GM23338 (cell line): Measurements from ENCODE around the gene TNNI2. TPM values are rescaled to one million over a fixed set of nuclear protein-coding genes. Genes with fewer than 3 reads are reported as not detected.

Experiments
- ATAC-seq: fragments of 200-7000 bp; cut with Tn5 transposase; 3 replicates; pipeline ENCODE4 v1.9.1; 2020
- DNase-seq: peaks from one replicate; pipeline ENCODE4 v3.0.0-alpha.2; 2015; ENCODE audit warnings: low spot score
- H2AFZ ChIP-seq: fragments of 200-600 bp; sonication (generic); 2 replicates; pipeline ENCODE4 v1.8.0; 2016; ENCODE audit warnings: antibody characterized with exemption, mild to moderate bottlenecking, moderate library complexity
- H3F3A ChIP-seq: fragments of 200-600 bp; sonication (generic); replicated peaks from 2 replicates; pipeline ENCODE4 v1.8.0; 2017; ENCODE audit warnings: antibody characterized with exemption, mixed run types, low read depth
- H3K27ac ChIP-seq: fragments of 200-600 bp; sonication (generic); 2 replicates; pipeline ENCODE4 v1.6.1; 2016; ENCODE audit warnings: low read depth
- H3K27me3 ChIP-seq: fragments of 200-600 bp; sonication (generic); 2 replicates; pipeline ENCODE4 v1.8.0; 2016; ENCODE audit warnings: mild to moderate bottlenecking, mixed run types, moderate library complexity; ENCODE audit not compliant: insufficient read depth
- H3K36me3 ChIP-seq: fragments of 200-600 bp; sonication (generic); 2 replicates; pipeline ENCODE4 v1.8.0; 2016; ENCODE audit warnings: mild to moderate bottlenecking; ENCODE audit not compliant: insufficient read depth
- H3K4me1 ChIP-seq: fragments of 200-600 bp; sonication (generic); 2 replicates; pipeline ENCODE4 v1.8.0; 2016; ENCODE audit warnings: mild to moderate bottlenecking, moderate library complexity; ENCODE audit not compliant: insufficient read depth
- H3K4me2 ChIP-seq: fragments of 200-600 bp; sonication (generic); 2 replicates; pipeline ENCODE4 v1.7.1; 2017; ENCODE audit warnings: mixed run types
- H3K4me3 ChIP-seq: fragments of 200-600 bp; sonication (generic); 2 replicates; pipeline ENCODE4 v1.6.1; 2016; ENCODE audit warnings: mixed run types
- H3K79me2 ChIP-seq: fragments of 200-600 bp; sonication (generic); replicated peaks from 2 replicates; pipeline ENCODE4 v1.8.0; 2017; ENCODE audit warnings: mild to moderate bottlenecking; ENCODE audit not compliant: insufficient read depth
- H3K9me2 ChIP-seq: fragments of 200-600 bp; sonication (generic); 2 replicates; pipeline ENCODE4 v1.8.0; 2017; ENCODE audit not compliant: insufficient read depth
- H4K20me1 ChIP-seq: fragments of 200-600 bp; sonication (generic); replicated peaks from 2 replicates; pipeline ENCODE4 v1.8.0; 2017; ENCODE audit warnings: mild to moderate bottlenecking; ENCODE audit not compliant: insufficient read depth
- H3K27ac Mint-ChIP-seq: 2 replicates; pipeline ENCODE4 v1.8.0; 2020; ENCODE audit warnings: inconsistent platforms, mild to moderate bottlenecking, moderate library complexity, mixed read lengths
- H3K27me3 Mint-ChIP-seq: 3 replicates; pipeline ENCODE4 v1.8.0; 2022; ENCODE audit warnings: low read depth, mild to moderate bottlenecking, moderate library complexity, mixed read lengths, inconsistent platforms; ENCODE audit not compliant: insufficient read depth, poor library complexity
- H3K36me3 Mint-ChIP-seq: 3 replicates; pipeline ENCODE4 v1.8.0; 2021; ENCODE audit warnings: low read depth, mild to moderate bottlenecking, inconsistent platforms, moderate library complexity, mixed read lengths
- H3K4me1 Mint-ChIP-seq: 3 replicates; pipeline ENCODE4 v1.8.0; 2020; ENCODE audit warnings: mild to moderate bottlenecking, inconsistent platforms, mixed read lengths
- H3K4me3 Mint-ChIP-seq: 3 replicates; pipeline ENCODE4 v1.8.0; 2021; ENCODE audit warnings: moderate library complexity, mild to moderate bottlenecking, inconsistent platforms, mixed read lengths
- H3K9me3 Mint-ChIP-seq: 3 replicates; pipeline ENCODE4 v1.8.0; 2020; ENCODE audit warnings: moderate library complexity, mild to moderate bottlenecking, inconsistent platforms, mixed read lengths
- ETS1 ChIP-seq: IDR thresholded peaks from 2 replicates; pipeline ENCODE4 v1.6.1; 2016; ENCODE audit warnings: antibody characterized with exemption
- ZNF462 ChIP-seq: fragments of 250-450 bp; sonication (Bioruptor Pico); IDR thresholded peaks from 2 replicates; pipeline ENCODE4 v1.5.0; 2020; ENCODE audit warnings: mild to moderate bottlenecking, moderate library complexity
- polyA plus RNA-seq: library from polyadenylated mRNA; unstranded; fragments of >200 nt; fragmentation: Nextera tagmentation; extraction: Ambion mirVana; gene quantifications from 2 replicates; pipeline ENCODE4 v1.2.1, GENCODE V29; 2016
- total RNA-seq: library from RNA; depleted of rRNA; stranded (reverse); fragments of >200 nt; shearing (Covaris generic); gene quantifications from 2 replicates; pipeline ENCODE4 v1.2.3, GENCODE V29; 2014
- TF ChIP-seq, protein P1 (sequence below), 2 experiments: fragments of 200-600 bp in 1 of 2; sonication (generic) in 1 of 2; conservative IDR thresholded peaks; 2 replicates each; pipeline versions ENCODE4 v1.5.1 to v1.6.1; 2016 to 2017; ENCODE audit warnings: antibody characterized with exemption in 2 of 2, low read depth in 2 of 2, mild to moderate bottlenecking in 2 of 2, moderate library complexity in 1 of 2

TNNI2 gene
- total and polyA plus RNA-seq, 2 experiments from 2014 or later: not detected

GRCh38 chr11:1805525-1805924, 33.3 kb upstream of the TNNI2 start (continued):
- no peak for TF ChIP-seq ZNF462 (CRISPR knock-in tag)

- peaks cover 6% of the 10 kb centered on the region for H3K4me1 Mint-ChIP-seq
- ATAC-seq (peak; percentile 86), DNase-seq (peak; percentile 62)
- no peaks in the 10 kb centered on the region for H3K4me1 ChIP-seq
- H3K27me3 ChIP-seq: no peaks in the 10 kb centered on the region
- no peaks in the 10 kb centered on the region for H3K36me3 ChIP-seq
- no peaks in the 10 kb centered on the region for H3K79me2 ChIP-seq
- H3K27ac ChIP-seq: no peak overlapping the region
- no peak overlapping the region for H2AFZ ChIP-seq
- no peaks in the 10 kb centered on the region for H3K36me3 Mint-ChIP-seq
- no peak overlapping the region for H3K4me3 Mint-ChIP-seq
- H3K27ac Mint-ChIP-seq: no peak overlapping the region
- no peak for TF ChIP-seq ETS1
- TF ChIP-seq, protein P1, sequence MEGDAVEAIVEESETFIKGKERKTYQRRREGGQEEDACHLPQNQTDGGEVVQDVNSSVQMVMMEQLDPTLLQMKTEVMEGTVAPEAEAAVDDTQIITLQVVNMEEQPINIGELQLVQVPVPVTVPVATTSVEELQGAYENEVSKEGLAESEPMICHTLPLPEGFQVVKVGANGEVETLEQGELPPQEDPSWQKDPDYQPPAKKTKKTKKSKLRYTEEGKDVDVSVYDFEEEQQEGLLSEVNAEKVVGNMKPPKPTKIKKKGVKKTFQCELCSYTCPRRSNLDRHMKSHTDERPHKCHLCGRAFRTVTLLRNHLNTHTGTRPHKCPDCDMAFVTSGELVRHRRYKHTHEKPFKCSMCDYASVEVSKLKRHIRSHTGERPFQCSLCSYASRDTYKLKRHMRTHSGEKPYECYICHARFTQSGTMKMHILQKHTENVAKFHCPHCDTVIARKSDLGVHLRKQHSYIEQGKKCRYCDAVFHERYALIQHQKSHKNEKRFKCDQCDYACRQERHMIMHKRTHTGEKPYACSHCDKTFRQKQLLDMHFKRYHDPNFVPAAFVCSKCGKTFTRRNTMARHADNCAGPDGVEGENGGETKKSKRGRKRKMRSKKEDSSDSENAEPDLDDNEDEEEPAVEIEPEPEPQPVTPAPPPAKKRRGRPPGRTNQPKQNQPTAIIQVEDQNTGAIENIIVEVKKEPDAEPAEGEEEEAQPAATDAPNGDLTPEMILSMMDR (conservative IDR thresholded peaks at IDR 0.05; ENCODE audit: low read depth in 2 of 2): peak; percentile 20 to 43
- no peak overlapping the region for H3K4me2 ChIP-seq
- no peaks in the 10 kb centered on the region for H3F3A ChIP-seq
- H3K9me2 ChIP-seq: no peaks in the 10 kb centered on the region
- peaks cover 6% of the 10 kb centered on the region for H3K27me3 Mint-ChIP-seq
- no peaks in the 10 kb centered on the region for H4K20me1 ChIP-seq
- H3K9me3 Mint-ChIP-seq: peaks cover 8% of the 10 kb centered on the region; the same call in 1 of the 3 replicates
- no peak overlapping the region for H3K4me3 ChIP-seq
Measured at GRCh38 chr11:1807264-1807995, 31.4 kb upstream of the TNNI2 start.
